Brain pericyte (primary cell): ENCODE measurements around the gene FZD4.
"Not testable (repeated sequence)": the region's sequence is repeated elsewhere in the genome, so short reads cannot be mapped to it uniquely, and the experiment has no call there.

Source experiments
- DNase-seq: peaks from one replicate; pipeline ENCODE4 v3.0.0-alpha.2; 2012; ENCODE audit warnings: low read depth, low spot score

The FZD4 gene

GRCh38 chr11:86955361-86956120, at the start of gene FZD4:
TSS of gene FZD4 (minus strand) at chr11:86955395. CDS start at chr11:86955085, 310 bp downstream.
- no peak for DNase-seq

GRCh38 chr11:87004281-87004680, 49.1 kb upstream of the FZD4 start:
- not testable (repeated sequence) for DNase-seq

- DNase-seq = no peak
Measured at GRCh38 chr11:87002918-87003317, 47.7 kb upstream of the FZD4 start.

GRCh38 chr11:86999859-87000753, 44.9 kb upstream of the FZD4 start:
- no peak for DNase-seq

- DNase-seq = no peak
Measured at GRCh38 chr11:86999388-86999787, 44.2 kb upstream of the FZD4 start.

- no peak for DNase-seq
Measured at GRCh38 chr11:86996953-86997570, 41.9 kb upstream of the FZD4 start.

GRCh38 chr11:86993031-86993430, 37.8 kb upstream of the FZD4 start:
- DNase-seq = no peak

- DNase-seq = not testable (repeated sequence)
Measured at GRCh38 chr11:86992340-86992739, 37.1 kb upstream of the FZD4 start.

- no peak for DNase-seq
Measured at GRCh38 chr11:86991341-86991740, 36.1 kb upstream of the FZD4 start.

GRCh38 chr11:86990515-86990914, 35.3 kb upstream of the FZD4 start:
- DNase-seq = no peak

GRCh38 chr11:86990031-86990430, 34.8 kb upstream of the FZD4 start:
- no peak for DNase-seq

GRCh38 chr11:86988351-86988881, 33.2 kb upstream of the FZD4 start:
- DNase-seq = no peak

GRCh38 chr11:86987679-86988078, 32.5 kb upstream of the FZD4 start:
- DNase-seq = no peak

GRCh38 chr11:86984701-86985100, 29.5 kb upstream of the FZD4 start:
- no peak for DNase-seq

GRCh38 chr11:86983021-86983488, 27.9 kb upstream of the FZD4 start:
- DNase-seq = no peak

GRCh38 chr11:86981777-86982540, 26.8 kb upstream of the FZD4 start:
- no peak for DNase-seq

- no peak for DNase-seq
Measured at GRCh38 chr11:86980086-86980796, 25.0 kb upstream of the FZD4 start.

GRCh38 chr11:86978756-86979608, 23.8 kb upstream of the FZD4 start:
- DNase-seq = no peak

- DNase-seq = no peak
Measured at GRCh38 chr11:86978247-86978646, 23.1 kb upstream of the FZD4 start.
